ENCODE measurements around the gene WFDC5.
"Not testable (repeated sequence)": the region's sequence is repeated elsewhere in the genome, so short reads cannot be mapped to it uniquely, and the experiment has no call there.

Gene WFDC5

GRCh38 chr20:45114465-45115385 is at the start of gene WFDC5:
WFDC5 (minus strand) TSS chr20:45115174; CDS start chr20:45115083, 91 bp downstream.
- TF ChIP-seq CTCF (IDR thresholded peaks at IDR 0.05; ENCODE audit: low read depth, low read length): no peak
- DNase-seq (ENCODE audit: low read depth, low spot score): no peak
- no peak within 1 kb of the TSS for H3K4me3 ChIP-seq (ENCODE audit: low read depth, low read length)
- in situ Hi-C loops (cut with HindIII; ENCODE audit: low sequenced_read_pairs): no loop called here

GRCh38 chr20:45163083-45163803 is 48.3 kb upstream of the WFDC5 start:
- no peak overlapping the region for H3K4me3 ChIP-seq (ENCODE audit: low read depth, low read length)
- TF ChIP-seq CTCF (IDR thresholded peaks at IDR 0.05; ENCODE audit: low read depth, low read length): no peak
- in situ Hi-C loops (cut with HindIII; ENCODE audit: low sequenced_read_pairs): no loop called here
- no peak for DNase-seq (ENCODE audit: low read depth, low spot score)

GRCh38 chr20:45157962-45158361 is 43.0 kb upstream of the WFDC5 start:
- DNase-seq (ENCODE audit: low read depth, low spot score): peak; percentile 71
- TF ChIP-seq CTCF (IDR thresholded peaks at IDR 0.05; ENCODE audit: low read depth, low read length): no peak
- no peak overlapping the region for H3K4me3 ChIP-seq (ENCODE audit: low read depth, low read length)
- in situ Hi-C loops (cut with HindIII; ENCODE audit: low sequenced_read_pairs): no loop called here

- in situ Hi-C loops (cut with HindIII; ENCODE audit: low sequenced_read_pairs): no loop called here
- no peak overlapping the region for H3K4me3 ChIP-seq (ENCODE audit: low read depth, low read length)
- TF ChIP-seq CTCF (IDR thresholded peaks at IDR 0.05; ENCODE audit: low read depth, low read length): no peak
- no peak for DNase-seq (ENCODE audit: low read depth, low spot score)
Observed at GRCh38 chr20:45156713-45157112, 41.7 kb upstream of the WFDC5 start.

GRCh38 chr20:45154794-45155193 is 39.8 kb upstream of the WFDC5 start:
- in situ Hi-C loops (cut with HindIII; ENCODE audit: low sequenced_read_pairs); H3K4me3 ChIP-seq (ENCODE audit: low read depth, low read length); DNase-seq (ENCODE audit: low read depth, low spot score): not testable (repeated sequence)

- H3K4me3 ChIP-seq (ENCODE audit: low read depth, low read length): no peak overlapping the region
- in situ Hi-C loops (cut with HindIII; ENCODE audit: low sequenced_read_pairs): no loop called here
- no peak for DNase-seq (ENCODE audit: low read depth, low spot score)
- TF ChIP-seq CTCF (IDR thresholded peaks at IDR 0.05; ENCODE audit: low read depth, low read length): no peak
Observed at GRCh38 chr20:45154183-45154582, 39.2 kb upstream of the WFDC5 start.

GRCh38 chr20:45153752-45154151 is 38.8 kb upstream of the WFDC5 start:
- H3K4me3 ChIP-seq (ENCODE audit: low read depth, low read length): no peak overlapping the region
- no peak for TF ChIP-seq CTCF (IDR thresholded peaks at IDR 0.05; ENCODE audit: low read depth, low read length)
- in situ Hi-C loops (cut with HindIII; ENCODE audit: low sequenced_read_pairs): no loop called here
- no peak for DNase-seq (ENCODE audit: low read depth, low spot score)
